ENCODE data around the gene CLCN2. TPM values are rescaled to one million over a fixed set of nuclear protein-coding genes. Genes with fewer than 3 reads are reported as not detected.

Gene CLCN2
- total and polyA plus RNA-seq, 2 of the 4 experiments (the other 2 are of a cell fraction): 2.9 to 5.8 TPM

- no peaks in the 10 kb centered on the region for H3K36me3 ChIP-seq (ENCODE audit: control insufficient read depth, insufficient read depth, low read length)
- no TSS peak for BruUV-seq (replicated peaks)
- no peak overlapping the region for H3K4ac ChIP-seq (ENCODE audit: low read depth, low read length)
- H4K8ac ChIP-seq (ENCODE audit: low read depth in 2 of 2, low read length in 2 of 2): no peak overlapping the region
- H3K79me1 ChIP-seq (ENCODE audit: low read depth in 1 of 2, low read length in 2 of 2): no peaks in the 10 kb centered on the region
- H2BK15ac ChIP-seq (ENCODE audit: low read depth, low read length): no peak overlapping the region
- no peak overlapping the region for H3K4me2 ChIP-seq (ENCODE audit: low read depth, low read length)
- POLR2A ChIA-PET (ENCODE audit: unreplicated experiment): interaction anchor here (0.5 kb wide), 1 partner anchor 160 kb away, joined by 3 read pairs; no protein-coding TSS in a partner anchor
- no peak overlapping the region for H4K5ac ChIP-seq (ENCODE audit: low read depth, low read length)
- intact Hi-C loops (cut with micrococcal nuclease) (no loop called here), dilution Hi-C loops (cut with HindIII; ENCODE audit: low sequenced_read_pairs, unreplicated experiment) (no loop called here), in situ Hi-C loops (cut with MboI; ENCODE audit: low sequenced_read_pairs) (no loop called here)
- peaks cover 65% of the 10 kb centered on the region for H3K27me3 ChIP-seq (ENCODE audit: control insufficient read depth, insufficient read depth, low read length)
- no peak overlapping the region for H2BK20ac ChIP-seq (ENCODE audit: low read depth, low read length)
- H3K27ac ChIP-seq (ENCODE audit: insufficient read depth, low read length): no peak overlapping the region
- no peak overlapping the region for H3K23ac ChIP-seq (ENCODE audit: low read depth, low read length)
- no peak overlapping the region for H2AFZ ChIP-seq (replicated peaks; ENCODE audit: low read length, poor library complexity)
- no peak overlapping the region for H3K18ac ChIP-seq (ENCODE audit: low read depth, low read length)
- H3K14ac ChIP-seq (replicated peaks; ENCODE audit: low read depth, low read length): no peak overlapping the region
- DNase-seq (no peak), ATAC-seq (ENCODE audit: low read depth) (no peak)
- H2BK5ac ChIP-seq (ENCODE audit: low read depth, low read length, poor library complexity, severe bottlenecking): no peak overlapping the region
- no peak overlapping the region for H3K56ac ChIP-seq (ENCODE audit: extremely low read depth, insufficient read depth, low read length)
- CTCF ChIA-PET: no interaction called here
- H3K4me1 ChIP-seq (ENCODE audit: control insufficient read depth, insufficient read depth, low read length): no peaks in the 10 kb centered on the region
- H4K20me1 ChIP-seq (ENCODE audit: insufficient read depth, low read length): no peaks in the 10 kb centered on the region
- no peak overlapping the region for H3K9ac ChIP-seq (ENCODE audit: low read depth, low read length)
- no peaks in the 10 kb centered on the region for H3K9me3 ChIP-seq (ENCODE audit: control insufficient read depth, insufficient read depth, low read length)
- no peak overlapping the region for H4K91ac ChIP-seq (ENCODE audit: insufficient read depth, low read depth, low read length)
- H2AK5ac ChIP-seq (ENCODE audit: low read depth, low read length): no peak overlapping the region
- H3K9me1 ChIP-seq (ENCODE audit: insufficient read depth, low read length): no peaks in the 10 kb centered on the region
- no peak for TF ChIP-seq BHLHE40 (IDR thresholded peaks at IDR 0.05; ENCODE audit: low read depth, low read length)
- no peak for TF ChIP-seq USF2 (IDR thresholded peaks at IDR 0.05; ENCODE audit: low read depth, low read length)
- no peak for TF ChIP-seq RAD21 (IDR thresholded peaks at IDR 0.05; ENCODE audit: low read length)
- TF ChIP-seq ELK1 (IDR thresholded peaks at IDR 0.05; ENCODE audit: borderline replicate concordance, low read depth, low read length): no peak
- TF ChIP-seq SMC3 (IDR thresholded peaks at IDR 0.05; ENCODE audit: low read depth, low read length): no peak
- no peak for TF ChIP-seq FOS (IDR thresholded peaks at IDR 0.05; ENCODE audit: low read depth, low read length)
- TF ChIP-seq MXI1 (IDR thresholded peaks at IDR 0.05; ENCODE audit: borderline replicate concordance, low read depth, low read length): no peak
- no peak for TF ChIP-seq CTCF (conservative IDR thresholded peaks at IDR 0.05; ENCODE audit: low read depth, low read length)
- no peak for TF ChIP-seq MAZ (IDR thresholded peaks at IDR 0.05; ENCODE audit: borderline replicate concordance, low read depth, low read length)
- TF ChIP-seq CHD1 (IDR thresholded peaks at IDR 0.05; ENCODE audit: low read depth, low read length): no peak
- TF ChIP-seq RFX5 (IDR thresholded peaks at IDR 0.05; ENCODE audit: low read depth, low read length): no peak
- no peak for TF ChIP-seq CEBPB (IDR thresholded peaks at IDR 0.05; ENCODE audit: low read depth, low read length)
- TF ChIP-seq POLR2A (IDR thresholded peaks at IDR 0.05; ENCODE audit: low read depth, low read length): no peak
- TF ChIP-seq NFE2L2 (IDR thresholded peaks at IDR 0.05; ENCODE audit: low read depth, low read length): no peak
- no peak for TF ChIP-seq MAFK (IDR thresholded peaks at IDR 0.05; ENCODE audit: low read depth, low read length)
- no peak for TF ChIP-seq RCOR1 (IDR thresholded peaks at IDR 0.05; ENCODE audit: insufficient replicate concordance, low read length)
- no peak overlapping the region for H2AK9ac ChIP-seq (replicated peaks; ENCODE audit: low read depth, low read length, poor library complexity)
- WGBS, 2 experiments (ENCODE audit: extremely low coverage in 2 of 2, insufficient read length in 1 of 2): 75% methylated on average over 1 of the region's 5 CpGs; no CpG with 5 or more reads in 1 of the 2 experiments
- H2BK120ac ChIP-seq (ENCODE audit: low read depth, low read length): no peak overlapping the region
- no peak overlapping the region for H3K4me3 ChIP-seq (ENCODE audit: insufficient read depth, low read depth, low read length)
Measured at GRCh38 chr3:184389935-184390528, 28.6 kb upstream of the CLCN2 start.

Measured in IMR-90 (cell line).